OCI-LY7 (cell line): ENCODE results near the gene ZNF555.

Source experiments
- CTCF ChIP-seq: fragments of 200-600 bp; sonication (generic); conservative IDR thresholded peaks from 2 replicates; pipeline ENCODE4 v1.5.1; 2014; ENCODE audit warnings: mild to moderate bottlenecking, antibody characterized with exemption, low read length, moderate library complexity, mixed read lengths
- EZH2phosphoT487 ChIP-seq: fragments of 200-600 bp; sonication (generic); IDR thresholded peaks from 2 replicates; pipeline ENCODE4 v1.6.1; 2018; ENCODE audit warnings: low read depth, borderline replicate concordance, mild to moderate bottlenecking, mixed run types, antibody characterized with exemption, low read length, moderate library complexity, mixed read lengths

GRCh38 chr19:2805991-2806649, 35.2 kb upstream of the ZNF555 start:
- TF ChIP-seq CTCF (no peak), EZH2phosphoT487 (no peak)
